HepG2 (cell line): ENCODE results near the gene CGGBP1. TPM values are rescaled to one million over a fixed set of nuclear protein-coding genes. Genes with fewer than 3 reads are reported as not detected.
A peak's percentile ranks its signal among the peaks of the same experiment; 100 is the strongest.

Experiments
- ATF6 ChIP-seq: sonication (generic); formaldehyde crosslinking; conservative IDR thresholded peaks from 2 replicates; pipeline ENCODE4 v1.4.0; 2020; ENCODE audit warnings: missing genetic modification reagents
- DMTF1 ChIP-seq: sonication (generic); formaldehyde crosslinking; IDR thresholded peaks from 2 replicates; pipeline ENCODE4 v1.4.0; 2020; ENCODE audit warnings: mild to moderate bottlenecking, missing genetic modification reagents
- GABPA ChIP-seq, 2 experiments: IDR thresholded peaks; 2 replicates each; pipeline ENCODE4 v1.6.1; 2011 to 2016; ENCODE audit warnings: low read depth in 2 of 2, low read length in 1 of 2, missing biosample characterization in 1 of 2, missing genetic modification characterization in 1 of 2
- HHEX ChIP-seq: IDR thresholded peaks from 2 replicates; pipeline ENCODE4 v1.6.1; 2016; ENCODE audit warnings: control low read depth
- HNF4G ChIP-seq, 2 experiments: sonication (generic) in 1 of 2; formaldehyde crosslinking in 1 of 2; IDR thresholded peaks; 2 replicates each; pipeline versions ENCODE4 v1.4.0 to v1.6.1; 2011 to 2020; ENCODE audit warnings: borderline replicate concordance in 2 of 2, low read depth in 2 of 2, mild to moderate bottlenecking in 2 of 2, low read length in 1 of 2, missing genetic modification reagents in 1 of 2, moderate library complexity in 1 of 2
- IRF2 ChIP-seq: IDR thresholded peaks from 2 replicates; pipeline ENCODE4 v1.6.1; 2018; ENCODE audit warnings: missing genetic modification reagents, missing compliant biosample characterization
- KMT2A ChIP-seq: sonication (generic); formaldehyde crosslinking; IDR thresholded peaks from 2 replicates; pipeline ENCODE4 v1.4.0; 2020; ENCODE audit warnings: missing genetic modification reagents
- MYNN ChIP-seq: sonication (generic); formaldehyde crosslinking; IDR thresholded peaks from 2 replicates; pipeline ENCODE4 v1.4.0; 2020; ENCODE audit warnings: mild to moderate bottlenecking, low read depth, missing genetic modification reagents
- NCOA1 ChIP-seq: sonication (generic); formaldehyde crosslinking; IDR thresholded peaks from 2 replicates; pipeline ENCODE4 v1.9.0; 2021; ENCODE audit warnings: missing genetic modification reagents
- RNF2 ChIP-seq: fragments of 450-650 bp; conservative IDR thresholded peaks from 2 replicates; pipeline ENCODE4 v1.6.1; 2016; ENCODE audit warnings: low read depth
- TFDP2 ChIP-seq: sonication (generic); formaldehyde crosslinking; IDR thresholded peaks from 2 replicates; pipeline ENCODE4 v1.4.0; 2020; ENCODE audit warnings: missing genetic modification reagents
- TFE3 ChIP-seq: IDR thresholded peaks from 2 replicates; pipeline ENCODE4 v1.6.1; 2016
- U2AF1 ChIP-seq: fragments of 200-400 bp; formaldehyde crosslinking; optimal IDR thresholded peaks from 2 replicates; pipeline ENCODE3; 2017; ENCODE audit warnings: mild to moderate bottlenecking, low read depth, low read length
- ZMYM3 ChIP-seq: sonication (generic); formaldehyde crosslinking; IDR thresholded peaks from 2 replicates; pipeline ENCODE4 v1.5.1; 2020; ENCODE audit warnings: mild to moderate bottlenecking, missing genetic modification reagents
- ZNF605 ChIP-seq: sonication (generic); formaldehyde crosslinking; IDR thresholded peaks from 2 replicates; pipeline ENCODE4 v1.8.0; 2022; ENCODE audit warnings: mild to moderate bottlenecking, missing genetic modification reagents
- ZNF614 ChIP-seq: IDR thresholded peaks from 2 replicates; pipeline ENCODE4 v1.6.1; 2018; ENCODE audit warnings: missing biosample characterization, missing genetic modification reagents, inconsistent platforms, borderline replicate concordance
- ZNF615 ChIP-seq: sonication (generic); formaldehyde crosslinking; IDR thresholded peaks from 2 replicates; pipeline ENCODE4 v1.5.0; 2020; ENCODE audit warnings: mild to moderate bottlenecking, missing genetic modification reagents, borderline replicate concordance
- ZNF770 ChIP-seq: sonication (generic); formaldehyde crosslinking; IDR thresholded peaks from 2 replicates; pipeline ENCODE4 v1.5.0; 2020; ENCODE audit warnings: mild to moderate bottlenecking, missing genetic modification reagents
- ZNF883 ChIP-seq: sonication (generic); formaldehyde crosslinking; IDR thresholded peaks from 2 replicates; pipeline ENCODE4 v1.5.1; 2020; ENCODE audit warnings: mild to moderate bottlenecking, missing genetic modification reagents; ENCODE audit errors: not compliant biosample characterization
- polyA plus RNA-seq, 8 experiments: library from polyadenylated mRNA; depleted of rRNA in 3 of 8; stranded (reverse) in 7 of 8; unstranded in 1 of 8; fragments of >200 nt; fragmentation: Illumina TruSeq in 4 of 8; extraction: Trizol in 4 of 8; gene quantifications; 2 replicates each; pipeline versions ENCODE4 v1.2.1 to v1.2.3, GENCODE V29; 2011 to 2016; ENCODE audit warnings: low read depth in 4 of 8, missing spikeins in 1 of 8, mixed read lengths in 1 of 8; ENCODE audit not compliant: insufficient read depth in 1 of 8
- total RNA-seq, 5 experiments: library from RNA; depleted of rRNA; stranded (reverse); fragments of >200 nt; fragmentation: Illumina TruSeq; extraction: Trizol; gene quantifications; 2 replicates each; pipeline ENCODE4 v1.2.3, GENCODE V29; 2016; ENCODE audit warnings: low read depth in 1 of 5

The CGGBP1 gene
- total and polyA plus RNA-seq, 2 of the 13 experiments (the other 11 are each of a cell fraction or from before 2014, with no cell fraction given), result 38.9 to 47.0 TPM

GRCh38 chr3:88058581-88059379, at the start of gene CGGBP1, which contains the start of gene ZNF654 (continued):
- peak; percentile 67; the same call in 1 of the 2 replicates for TF ChIP-seq KMT2A
- no peak for TF ChIP-seq MYNN (CRISPR knock-in tag)
- no peak for TF ChIP-seq HHEX (CRISPR knock-in tag)
- TF ChIP-seq RNF2, result 0 out of 2 replicates have a peak, but pooled peaks have one; percentile 46
- 0 out of 2 replicates have a peak, but pooled peaks have one; percentile 51 for TF ChIP-seq ZNF615 (CRISPR knock-in tag)
- TF ChIP-seq ZMYM3 (CRISPR knock-in tag), result no peak
- no peak for TF ChIP-seq NCOA1 (CRISPR knock-in tag)
- TF ChIP-seq TFDP2, result peak; percentile 25; the same call in 1 of the 2 replicates
- no peak for TF ChIP-seq DMTF1 (CRISPR knock-in tag)
- no peak for TF ChIP-seq ATF6
- TF ChIP-seq GABPA (IDR thresholded peaks at IDR 0.05; ENCODE audit: low read depth, low read length), result peak; percentile 91
- TF ChIP-seq GABPA (CRISPR knock-in tag; IDR thresholded peaks at IDR 0.05; ENCODE audit: low read depth), result peak; percentile 94
- TF ChIP-seq HNF4G (IDR thresholded peaks at IDR 0.05; ENCODE audit: borderline replicate concordance, low read depth, low read length), result no peak
- TF ChIP-seq HNF4G (CRISPR knock-in tag; IDR thresholded peaks at IDR 0.05; ENCODE audit: borderline replicate concordance, low read depth), result no peak
- no peak for TF ChIP-seq ZNF614 (CRISPR knock-in tag)
- peak; percentile 52 for TF ChIP-seq ZNF883
- no peak; the same call in 1 of the 2 replicates for TF ChIP-seq ZNF770
- TF ChIP-seq U2AF1, result peak; percentile 85
- TF ChIP-seq TFE3 (CRISPR knock-in tag), result no peak
- TF ChIP-seq IRF2 (CRISPR knock-in tag), result no peak
- TF ChIP-seq ZNF605 (CRISPR knock-in tag), result peak; percentile 46; the same call in 1 of the 2 replicates
